Prostate gland (tissue), 2 donors: ENCODE data around the gene EML1. TPM values are rescaled to one million over a fixed set of nuclear protein-coding genes. Genes with fewer than 3 reads are reported as not detected.
A peak's percentile ranks its signal among the peaks of the same experiment; 100 is the strongest.

ENCODE experiments used
- DNase-seq: peaks from one replicate; pipeline ENCODE4 v3.0.0-alpha.2; 2019; ENCODE audit warnings: low spot score
- H3K27ac ChIP-seq, 2 donors: fragments of 200-600 bp; sonication (generic); 2 replicates each; pipeline ENCODE4 v1.5.1; 2017 to 2019
- H3K27me3 ChIP-seq: fragments of 200-600 bp; sonication (generic); replicated peaks from 2 replicates; pipeline ENCODE4 v1.5.1; 2019; ENCODE audit not compliant: insufficient read depth
- H3K36me3 ChIP-seq, 2 donors: fragments of 200-600 bp; sonication (generic); 1 replicate in 1 of 2; 2 replicates in 1 of 2; pipeline versions ENCODE4 v1.5.1 to v1.8.1; 2017 to 2019
- H3K4me1 ChIP-seq: fragments of 200-600 bp; sonication (generic); replicated peaks from 2 replicates; pipeline ENCODE4 v1.5.1; 2019
- H3K4me3 ChIP-seq, 2 donors: fragments of 200-600 bp; sonication (generic); 2 replicates each; pipeline ENCODE4 v1.5.1; 2017 to 2019
- H3K9me3 ChIP-seq: fragments of 200-600 bp; sonication (generic); 2 replicates; pipeline ENCODE4 v1.5.1; 2017
- POLR2A ChIP-seq: fragments of 450-650 bp; IDR thresholded peaks from one replicate; pipeline ENCODE4 v1.6.1; 2016; ENCODE audit warnings: antibody characterized with exemption, mild to moderate bottlenecking
- POLR2AphosphoS5 ChIP-seq: sonication (generic); formaldehyde crosslinking; IDR thresholded peaks from one replicate; pipeline ENCODE4 v1.6.1; 2017; ENCODE audit warnings: antibody characterized with exemption
- WGBS: methylation state at CpG from one replicate; pipeline ENCODE4 v1.1.5; 2018; 5-methylcytosine and 5-hydroxymethylcytosine counted together
- intact Hi-C: fragments of 100-400 bp; cut with DNase I; formaldehyde crosslinking; loops from one replicate; pipeline ENCODE4 v1.14.2; 2022
- total RNA-seq, 2 donors: library from RNA; depleted of rRNA; stranded (reverse); fragments of >200 nt; gene quantifications; one replicate each; pipeline ENCODE4 v1.1.0, GENCODE V29; 2016
- TF ChIP-seq, protein P1 (sequence below), 4 experiments: fragments of 200-600 bp in 2 of 4; fragments of 450-650 bp in 2 of 4; sonication (generic) in 2 of 4; IDR thresholded peaks; 1 replicate in 3 of 4; 2 replicates in 1 of 4; pipeline ENCODE4 v1.5.1; 2016 to 2019; ENCODE audit warnings: antibody characterized with exemption in 4 of 4, mild to moderate bottlenecking in 2 of 4, moderate library complexity in 2 of 4

Gene EML1
- total RNA-seq, 2 donors from 2014 or later, result 7.0 to 31.8 TPM

GRCh38 chr14:99753225-99754140 lies 39.7 kb upstream of the EML1 start:
- intact Hi-C loops, result no loop called here
- Histone ChIP-seq H3K27me3 (no peaks in the 10 kb centered on the region), H3K36me3 (no peaks in the 10 kb centered on the region), H3K4me3 (no peak overlapping the region), H3K4me1 (no peaks in the 10 kb centered on the region), H3K9me3 (no peaks in the 10 kb centered on the region), H3K27ac (peak overlapping the region in 1 of 2 donors; percentile 0)
- WGBS, result 63% methylated on average over 16 of the region's 16 CpGs
- DNase-seq, result no peak
- no peak for TF ChIP-seq POLR2AphosphoS5

GRCh38 chr14:99754141-99755067 lies 38.8 kb upstream of the EML1 start:
- Histone ChIP-seq H3K4me1 (no peaks in the 10 kb centered on the region), H3K36me3 (no peaks in the 10 kb centered on the region), H3K4me3 (no peak overlapping the region), H3K27me3 (no peaks in the 10 kb centered on the region), H3K27ac (no peak overlapping the region), H3K9me3 (no peaks in the 10 kb centered on the region)
- no peak for DNase-seq
- intact Hi-C loops, result loop anchor here (5.0 kb wide), 1 partner anchor 38 kb away; the partner anchor contains the start of gene EML1
- TF ChIP-seq, protein P1, sequence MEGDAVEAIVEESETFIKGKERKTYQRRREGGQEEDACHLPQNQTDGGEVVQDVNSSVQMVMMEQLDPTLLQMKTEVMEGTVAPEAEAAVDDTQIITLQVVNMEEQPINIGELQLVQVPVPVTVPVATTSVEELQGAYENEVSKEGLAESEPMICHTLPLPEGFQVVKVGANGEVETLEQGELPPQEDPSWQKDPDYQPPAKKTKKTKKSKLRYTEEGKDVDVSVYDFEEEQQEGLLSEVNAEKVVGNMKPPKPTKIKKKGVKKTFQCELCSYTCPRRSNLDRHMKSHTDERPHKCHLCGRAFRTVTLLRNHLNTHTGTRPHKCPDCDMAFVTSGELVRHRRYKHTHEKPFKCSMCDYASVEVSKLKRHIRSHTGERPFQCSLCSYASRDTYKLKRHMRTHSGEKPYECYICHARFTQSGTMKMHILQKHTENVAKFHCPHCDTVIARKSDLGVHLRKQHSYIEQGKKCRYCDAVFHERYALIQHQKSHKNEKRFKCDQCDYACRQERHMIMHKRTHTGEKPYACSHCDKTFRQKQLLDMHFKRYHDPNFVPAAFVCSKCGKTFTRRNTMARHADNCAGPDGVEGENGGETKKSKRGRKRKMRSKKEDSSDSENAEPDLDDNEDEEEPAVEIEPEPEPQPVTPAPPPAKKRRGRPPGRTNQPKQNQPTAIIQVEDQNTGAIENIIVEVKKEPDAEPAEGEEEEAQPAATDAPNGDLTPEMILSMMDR (IDR thresholded peaks at IDR 0.05), result no peak
- no peak for TF ChIP-seq POLR2A
- no peak for TF ChIP-seq POLR2AphosphoS5
- whole genome bisulfite sequencing, result 71% methylated on average over 23 of the region's 24 CpGs

DNA sequence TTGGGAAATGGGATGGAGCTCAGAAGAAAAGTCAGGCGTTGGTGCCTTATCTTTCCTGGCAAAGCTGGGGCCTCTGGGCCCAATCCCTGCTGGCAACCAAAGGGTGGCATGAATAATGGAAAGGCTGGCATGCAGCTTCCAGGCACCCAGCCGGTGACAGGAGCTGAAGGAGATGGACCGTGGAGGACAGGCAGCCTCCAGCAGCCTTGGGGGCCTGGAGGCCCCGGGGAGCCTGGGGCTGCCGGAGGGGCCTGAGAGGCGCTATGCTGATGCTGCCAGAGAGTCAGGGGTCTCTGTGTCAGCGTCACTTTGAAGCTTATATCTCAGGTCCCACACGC lies 38.2 kb upstream of the EML1 start:
- TF ChIP-seq POLR2A (no peak), POLR2AphosphoS5 (no peak)
- TF ChIP-seq, protein P1 (IDR thresholded peaks at IDR 0.05), result no peak
- 69% methylated on average over 8 of the region's 8 CpGs for WGBS
- H3K27ac ChIP-seq, result no peak overlapping the region
- no peaks in the 10 kb centered on the region for H3K36me3 ChIP-seq
- H3K4me1 ChIP-seq, result no peaks in the 10 kb centered on the region
- no peak for DNase-seq
- no peak overlapping the region for H3K4me3 ChIP-seq
- intact Hi-C loops, result loop anchor here (5.0 kb wide), 1 partner anchor 37 kb away; the partner anchor contains the start of gene EML1
- H3K27me3 ChIP-seq, result no peaks in the 10 kb centered on the region
- H3K9me3 ChIP-seq, result no peaks in the 10 kb centered on the region

DNA sequence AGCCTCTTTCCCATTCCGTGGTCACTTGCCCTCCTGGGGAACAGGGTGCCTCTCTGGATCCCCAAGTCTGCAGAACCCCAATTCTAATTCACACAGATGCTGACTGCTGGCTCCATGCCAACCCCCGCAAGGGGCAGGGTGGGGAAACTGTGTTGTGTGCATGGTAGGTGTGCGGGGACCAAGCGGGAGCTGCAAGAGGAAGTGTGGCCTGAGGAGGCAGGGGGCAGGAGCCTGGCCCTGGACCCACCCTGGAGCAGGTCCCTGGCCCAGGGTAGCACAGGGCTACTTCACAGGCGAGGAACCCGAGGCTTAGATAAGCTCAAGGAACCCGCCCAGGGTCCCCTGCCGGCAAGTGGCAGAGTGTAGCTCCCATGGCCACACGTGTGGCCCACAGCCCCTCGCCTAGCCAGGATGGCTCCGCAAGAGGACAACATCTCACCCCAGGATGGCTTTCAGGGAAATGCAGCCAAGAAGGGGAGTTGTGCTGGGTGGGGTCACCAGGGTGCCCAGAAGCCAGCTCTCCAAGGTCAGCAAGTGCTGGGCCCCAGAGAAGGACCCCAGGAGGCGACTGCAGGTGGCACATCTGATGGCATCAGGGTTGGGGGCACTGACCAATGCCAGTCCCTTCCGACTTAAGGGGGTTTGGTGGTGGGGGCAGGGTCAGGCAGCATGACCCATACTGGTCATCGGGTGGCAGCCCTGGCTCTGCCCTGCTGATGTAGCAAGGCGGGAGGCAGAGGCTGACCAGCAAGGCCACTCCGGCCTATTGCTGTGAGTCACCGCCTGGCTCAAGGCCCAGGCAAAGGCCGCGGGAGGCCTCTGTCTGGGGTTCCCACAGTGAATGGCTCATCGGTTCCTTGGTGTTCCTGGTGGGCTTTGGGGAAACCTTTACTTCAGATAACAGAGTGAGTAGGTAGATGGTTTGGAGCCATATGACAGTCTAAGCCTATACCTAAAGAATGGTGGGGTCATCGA lies 37.3 kb upstream of the EML1 start:
- Histone ChIP-seq H3K27me3 (no peaks in the 10 kb centered on the region), H3K36me3 (no peaks in the 10 kb centered on the region), H3K9me3 (no peaks in the 10 kb centered on the region), H3K4me1 (no peaks in the 10 kb centered on the region), H3K27ac (no peak overlapping the region), H3K4me3 (no peak overlapping the region)
- intact Hi-C loops, result loop anchor here (5.0 kb wide), 1 partner anchor 36 kb away; the partner anchor contains the start of gene EML1
- 71% methylated on average over 21 of the region's 21 CpGs for WGBS
- TF ChIP-seq, protein P1 (IDR thresholded peaks at IDR 0.05), result no peak
- TF ChIP-seq POLR2AphosphoS5, result no peak
- TF ChIP-seq POLR2A, result no peak
- DNase-seq, result no peak
